Jurkat, Clone E6-1 (cell line): Measurements from ENCODE around the gene PUS3. TPM values are rescaled to one million over a fixed set of nuclear protein-coding genes. Genes with fewer than 3 reads are reported as not detected.

Experiments
- DNase-seq: peaks from one replicate; pipeline ENCODE4 v3.0.0-alpha.2; 2011; ENCODE audit warnings: low read depth, low spot score
- H3K4me3 ChIP-seq: 2 replicates; pipeline ENCODE4 v1.5.1; 2011; ENCODE audit warnings: mild to moderate bottlenecking, low read length, control low read depth, moderate library complexity
- polyA plus RNA-seq: library from polyadenylated mRNA; unstranded; fragments of >200 nt; gene quantifications from one replicate; pipeline ENCODE4 v1.2.1, GENCODE V29; 2012; ENCODE audit warnings: missing spikeins; ENCODE audit not compliant: insufficient read length, insufficient read depth

Gene PUS3, protein sequence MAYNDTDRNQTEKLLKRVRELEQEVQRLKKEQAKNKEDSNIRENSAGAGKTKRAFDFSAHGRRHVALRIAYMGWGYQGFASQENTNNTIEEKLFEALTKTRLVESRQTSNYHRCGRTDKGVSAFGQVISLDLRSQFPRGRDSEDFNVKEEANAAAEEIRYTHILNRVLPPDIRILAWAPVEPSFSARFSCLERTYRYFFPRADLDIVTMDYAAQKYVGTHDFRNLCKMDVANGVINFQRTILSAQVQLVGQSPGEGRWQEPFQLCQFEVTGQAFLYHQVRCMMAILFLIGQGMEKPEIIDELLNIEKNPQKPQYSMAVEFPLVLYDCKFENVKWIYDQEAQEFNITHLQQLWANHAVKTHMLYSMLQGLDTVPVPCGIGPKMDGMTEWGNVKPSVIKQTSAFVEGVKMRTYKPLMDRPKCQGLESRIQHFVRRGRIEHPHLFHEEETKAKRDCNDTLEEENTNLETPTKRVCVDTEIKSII
- polyA plus RNA-seq: 30.1 TPM

DNA sequence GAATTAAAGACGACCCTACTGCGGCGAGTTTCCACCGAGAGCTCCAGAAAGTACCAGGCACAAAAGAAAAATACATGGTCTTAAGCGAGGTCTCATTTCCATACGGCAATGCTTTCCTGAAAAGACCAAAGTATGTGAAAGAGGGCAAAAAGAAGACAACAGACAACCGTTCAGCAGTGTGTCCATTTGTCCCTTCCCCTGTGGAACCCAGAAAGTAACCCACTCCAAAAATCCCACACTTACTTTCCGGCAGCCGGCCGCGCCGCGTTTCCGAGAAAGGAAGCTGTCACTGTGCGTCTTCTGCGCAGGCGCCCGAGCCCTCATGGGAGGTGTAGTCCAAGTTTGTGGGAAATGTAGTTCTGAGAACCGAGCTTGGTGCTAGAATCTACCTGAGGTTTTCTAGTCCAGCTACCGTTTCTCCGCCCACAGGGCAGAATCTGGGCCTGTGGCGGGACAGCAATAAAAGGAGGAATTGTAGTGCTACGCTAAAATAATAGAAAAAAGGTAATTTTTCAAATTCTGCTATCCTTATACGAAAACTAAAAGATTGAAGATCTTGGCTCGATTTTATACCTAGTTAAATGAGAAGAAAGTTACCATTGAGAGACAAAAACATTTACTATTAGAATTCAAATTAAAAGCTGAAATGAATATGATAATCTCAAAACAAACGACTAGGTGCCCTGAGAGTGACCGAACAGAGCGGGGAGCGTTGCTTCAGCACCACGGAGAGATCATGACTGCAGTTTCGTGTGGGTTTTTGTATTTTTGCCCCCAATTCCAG is at the start of gene PUS3:
PUS3 (minus strand) TSS at position 280 of the 784 bp plus-strand sequence. CDS start 6,922 bp downstream, outside the sequence.
- peak within 1 kb of the TSS; percentile 77 for H3K4me3 ChIP-seq
- peak; percentile 82 for DNase-seq

DNA sequence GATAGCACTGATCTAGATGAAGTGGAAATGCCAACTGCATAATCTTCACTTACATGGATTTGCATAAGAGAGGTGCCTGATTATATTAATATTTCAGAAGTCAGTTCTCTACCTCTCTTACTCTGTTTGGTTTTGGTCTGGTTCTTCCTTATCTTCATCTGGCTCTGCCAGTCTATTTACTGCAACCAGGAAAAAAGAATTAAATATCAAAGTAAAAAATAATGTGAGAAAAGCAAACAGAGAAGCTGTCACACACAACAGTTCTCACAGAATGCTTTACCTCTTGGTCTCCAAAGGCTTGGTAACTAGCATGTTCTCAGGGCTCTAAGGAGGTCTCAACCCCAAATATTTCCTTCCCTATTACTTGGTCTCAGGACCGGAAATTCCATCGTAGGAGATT is 49.6 kb upstream of the PUS3 start:
- no peak for DNase-seq
- H3K4me3 ChIP-seq: no peak overlapping the region

DNA sequence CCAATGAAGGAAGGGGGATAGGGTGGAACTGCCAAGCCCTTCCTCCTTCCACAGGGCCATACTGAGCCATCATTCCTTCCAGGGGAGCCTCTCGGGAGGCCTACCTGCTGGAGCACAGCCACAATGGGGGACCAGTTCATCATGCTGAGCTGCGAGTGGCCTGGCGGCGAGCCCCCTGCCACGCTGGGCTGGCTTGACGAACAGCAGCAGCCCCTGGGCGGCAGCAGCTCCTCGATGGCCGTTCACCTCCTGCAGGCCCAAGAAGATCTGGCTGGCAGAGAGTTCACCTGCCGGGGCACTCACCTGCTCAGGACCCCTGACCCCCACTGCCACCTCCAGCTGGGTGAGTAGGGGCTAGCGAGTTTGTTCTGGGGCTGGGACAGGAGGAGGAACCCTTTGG is 48.7 kb upstream of the PUS3 start:
- no peak overlapping the region for H3K4me3 ChIP-seq
- no peak for DNase-seq

DNA sequence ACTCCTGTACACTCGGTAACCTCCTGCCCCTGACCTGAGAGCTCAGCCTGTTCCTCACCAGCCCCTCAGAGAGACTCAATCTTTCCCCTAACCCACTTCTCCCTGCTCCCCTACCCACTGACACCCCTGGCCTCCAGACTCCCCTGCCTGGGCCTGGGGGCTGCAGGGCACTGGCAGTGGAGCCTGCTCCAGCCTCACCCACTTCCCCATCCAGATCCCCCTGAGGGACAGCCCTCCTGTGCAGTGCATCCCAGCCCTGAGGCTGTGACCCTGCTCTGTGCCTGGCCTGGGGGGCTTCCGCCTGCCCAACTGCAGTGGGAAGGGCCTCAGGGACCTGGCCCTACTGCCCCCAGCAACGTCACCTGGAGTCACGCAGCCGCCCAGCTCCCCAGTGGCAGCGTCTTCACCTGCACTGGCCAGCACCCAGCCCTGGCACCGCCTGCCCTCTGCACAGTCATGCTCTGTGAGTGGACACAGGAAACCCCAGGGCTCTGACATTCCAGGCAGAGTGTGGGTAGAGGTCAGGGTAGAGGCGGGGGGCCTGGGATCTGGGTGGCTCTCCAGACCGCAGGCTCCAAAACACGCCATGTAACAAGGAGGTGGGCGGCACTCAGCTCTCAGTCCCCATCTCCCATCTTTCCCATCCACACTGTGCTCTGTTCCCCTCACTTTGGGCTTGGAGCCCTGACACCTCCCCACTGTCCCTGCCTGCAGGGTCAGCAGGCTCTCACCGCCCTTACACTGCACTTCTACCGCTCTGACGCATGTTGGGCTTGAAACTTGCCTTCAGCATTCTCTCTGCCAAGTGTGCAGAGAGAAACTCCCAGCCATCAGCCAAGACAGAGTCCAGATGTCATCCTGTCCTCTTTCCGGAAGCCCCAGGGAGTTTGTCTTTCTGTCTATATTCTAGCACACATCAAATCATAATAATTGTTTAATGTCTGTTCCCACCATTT is 48.0 kb upstream of the PUS3 start:
- no peak overlapping the region for H3K4me3 ChIP-seq
- no peak for DNase-seq

DNA sequence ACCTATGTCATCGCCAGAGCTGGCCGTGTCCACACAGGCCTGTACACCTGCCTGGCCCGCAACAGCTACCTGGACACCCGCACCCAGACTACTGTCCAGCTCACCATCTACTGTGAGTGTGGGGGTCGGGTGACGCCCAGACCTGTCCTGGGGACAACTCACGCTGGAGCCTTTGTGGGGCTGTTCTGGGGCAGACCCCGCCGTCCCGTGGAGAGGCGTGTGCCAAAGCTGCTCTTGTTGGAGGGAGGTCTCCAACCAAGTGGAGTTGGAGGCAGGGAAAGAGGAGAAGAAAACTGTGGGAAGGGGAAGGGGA is 47.1 kb upstream of the PUS3 start:
- DNase-seq: no peak
- no peak overlapping the region for H3K4me3 ChIP-seq

DNA sequence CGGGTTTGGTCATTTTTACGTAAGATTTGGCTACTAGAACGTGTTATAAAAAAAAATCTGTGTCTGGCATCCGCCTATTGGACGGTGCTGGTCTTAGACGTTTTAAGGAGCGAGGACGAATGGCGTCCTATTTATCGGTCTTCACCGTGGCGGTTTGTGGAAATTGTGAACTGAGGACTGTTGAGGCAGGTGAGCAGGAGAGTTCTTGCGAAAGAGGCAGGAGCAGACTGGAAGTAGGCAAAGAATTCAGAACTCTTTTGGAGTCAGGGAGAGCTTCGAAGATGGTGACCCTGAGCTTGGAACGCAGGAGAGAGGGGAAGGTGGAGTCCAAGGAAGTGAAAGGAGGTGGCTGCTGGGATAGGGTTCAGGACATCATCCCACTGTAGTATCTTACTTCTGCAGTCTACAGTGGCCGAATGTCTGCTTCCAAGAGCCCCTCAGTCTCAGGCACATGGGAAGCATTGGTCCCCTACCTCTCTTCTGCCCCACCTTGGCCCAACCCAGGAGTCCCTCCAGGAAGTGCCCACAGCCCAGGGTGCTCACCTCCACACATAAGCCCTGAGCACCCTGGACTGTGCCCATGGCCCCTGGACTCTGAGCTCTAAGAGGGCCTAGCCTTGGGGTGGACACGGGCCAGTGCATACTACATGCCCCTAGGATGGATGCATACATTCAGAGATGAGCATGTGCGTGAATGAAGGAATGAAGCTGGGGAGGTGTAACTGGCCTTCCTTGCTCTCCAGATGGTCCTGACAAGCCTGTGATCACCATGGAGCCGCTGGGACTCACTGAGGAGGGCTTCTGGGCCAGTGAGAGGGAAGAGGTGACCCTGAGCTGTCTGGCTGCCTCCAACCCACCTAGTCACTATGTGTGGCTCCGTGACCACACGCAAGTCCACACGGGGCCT is 46.5 kb upstream of the PUS3 start:
- H3K4me3 ChIP-seq: no peak overlapping the region
- DNase-seq: no peak

DNA sequence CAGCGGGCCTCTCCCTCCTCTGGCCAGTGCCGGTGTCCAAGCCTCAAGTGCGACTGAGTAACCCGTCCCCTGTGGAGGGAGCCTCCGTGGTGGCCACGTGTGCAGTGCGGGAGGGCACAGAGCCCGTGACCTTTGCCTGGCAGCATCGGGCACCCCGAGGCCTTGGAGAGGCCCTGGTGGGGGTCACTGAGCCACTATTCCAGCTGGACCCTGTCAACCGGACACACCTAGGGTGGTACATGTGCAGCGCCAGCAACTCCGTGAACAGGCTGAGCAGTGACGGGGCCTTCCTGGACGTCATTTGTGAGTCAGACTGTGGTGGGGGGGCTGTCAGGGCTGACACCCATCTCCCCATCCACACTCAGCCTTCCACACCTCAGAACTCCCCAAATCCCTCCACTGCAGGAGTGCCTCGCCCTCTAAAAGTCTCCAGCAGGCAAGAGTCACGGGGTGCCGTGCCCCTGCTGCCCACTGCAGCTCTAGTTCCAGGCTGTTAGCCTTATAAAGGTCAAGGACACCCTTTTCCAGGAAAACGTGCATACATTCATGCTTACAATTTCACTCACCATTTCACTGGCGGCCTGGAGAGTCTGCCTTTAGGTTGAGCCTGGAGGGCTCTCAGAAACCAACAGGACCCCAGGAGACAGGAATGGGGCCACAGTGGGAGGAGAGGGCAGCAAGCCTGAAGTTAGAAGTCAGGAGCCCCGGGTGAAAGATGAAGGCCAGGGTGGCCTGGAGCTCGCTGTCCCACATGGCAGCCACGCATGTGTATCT is 45.5 kb upstream of the PUS3 start:
- no peak for DNase-seq
- H3K4me3 ChIP-seq: no peak overlapping the region

DNA sequence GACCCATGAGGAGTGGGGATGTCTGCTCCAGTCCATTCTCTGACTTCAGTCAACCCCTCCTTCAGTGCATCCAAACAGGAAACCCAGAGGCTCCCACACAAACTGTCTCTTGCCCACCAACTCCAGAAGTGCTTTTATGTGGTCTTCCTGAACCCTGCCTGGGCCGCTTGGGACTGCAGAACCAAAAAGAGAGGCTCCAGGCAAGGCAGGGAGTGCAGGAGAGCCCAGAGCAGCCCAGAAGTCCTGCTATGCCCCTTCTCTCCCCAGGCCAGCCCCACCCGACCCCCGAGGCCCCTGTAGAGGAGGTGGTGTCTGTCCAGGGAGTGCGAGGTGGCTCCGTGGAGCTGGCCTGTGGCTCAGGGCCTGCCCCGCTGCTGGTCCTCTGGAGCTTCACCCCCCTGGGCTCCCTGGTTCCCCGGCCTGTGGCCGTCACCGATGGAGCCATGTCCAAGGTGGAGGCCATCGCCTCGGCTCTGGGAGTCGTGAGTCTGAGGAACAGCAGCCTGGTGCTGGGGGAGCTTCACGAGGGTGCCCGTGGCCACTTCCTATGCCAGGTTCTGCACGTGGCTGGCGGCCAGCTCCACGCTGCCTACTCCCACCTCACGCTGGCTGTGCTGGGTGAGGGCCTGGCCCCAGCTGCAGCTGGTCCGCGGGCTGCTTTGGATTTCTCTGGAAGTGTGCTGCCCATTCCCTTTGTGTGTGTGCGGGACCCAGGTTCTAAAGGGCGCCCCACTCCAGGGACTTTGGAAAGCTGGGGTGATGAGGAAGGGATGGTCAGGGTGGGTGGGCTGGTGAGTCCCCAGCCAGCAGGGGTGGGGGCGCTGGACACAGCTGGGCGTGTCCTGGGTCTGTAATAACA is 44.6 kb upstream of the PUS3 start:
- no peak overlapping the region for H3K4me3 ChIP-seq
- peak; percentile 47 for DNase-seq

DNA sequence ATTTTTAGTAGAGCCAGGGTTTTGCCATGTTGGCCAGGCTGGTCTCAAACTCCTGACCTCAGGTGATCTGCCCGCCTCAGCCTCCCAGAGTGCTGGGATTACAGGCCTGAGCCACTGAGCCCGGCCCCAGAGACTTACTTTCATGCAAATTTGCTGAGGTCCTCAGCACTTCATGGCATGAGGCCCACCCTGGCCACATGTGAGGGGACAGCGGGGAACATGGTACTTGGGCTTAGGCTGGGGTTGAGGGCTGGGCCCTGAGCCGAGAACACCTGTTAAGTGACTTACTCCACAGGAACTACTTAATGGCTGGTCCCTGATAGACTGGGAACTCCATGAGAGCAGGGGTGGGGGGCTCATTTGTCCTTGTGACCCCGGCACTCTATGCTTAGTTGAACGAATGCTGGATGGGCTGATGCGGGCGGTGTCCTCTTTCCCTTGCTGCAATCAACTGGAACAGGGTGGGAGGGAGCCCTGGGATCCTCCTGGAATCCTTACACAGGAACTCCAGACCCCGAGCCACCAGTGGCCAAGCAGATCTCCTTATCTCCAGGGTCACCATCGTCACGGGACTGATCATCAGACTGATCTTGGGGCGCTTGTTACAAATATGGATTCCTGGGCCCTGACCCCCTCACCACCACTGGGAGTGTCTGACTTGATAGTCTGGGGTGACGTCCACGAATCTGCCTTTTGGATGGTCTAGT is 43.9 kb upstream of the PUS3 start:
- DNase-seq: no peak
- H3K4me3 ChIP-seq: no peak overlapping the region

DNA sequence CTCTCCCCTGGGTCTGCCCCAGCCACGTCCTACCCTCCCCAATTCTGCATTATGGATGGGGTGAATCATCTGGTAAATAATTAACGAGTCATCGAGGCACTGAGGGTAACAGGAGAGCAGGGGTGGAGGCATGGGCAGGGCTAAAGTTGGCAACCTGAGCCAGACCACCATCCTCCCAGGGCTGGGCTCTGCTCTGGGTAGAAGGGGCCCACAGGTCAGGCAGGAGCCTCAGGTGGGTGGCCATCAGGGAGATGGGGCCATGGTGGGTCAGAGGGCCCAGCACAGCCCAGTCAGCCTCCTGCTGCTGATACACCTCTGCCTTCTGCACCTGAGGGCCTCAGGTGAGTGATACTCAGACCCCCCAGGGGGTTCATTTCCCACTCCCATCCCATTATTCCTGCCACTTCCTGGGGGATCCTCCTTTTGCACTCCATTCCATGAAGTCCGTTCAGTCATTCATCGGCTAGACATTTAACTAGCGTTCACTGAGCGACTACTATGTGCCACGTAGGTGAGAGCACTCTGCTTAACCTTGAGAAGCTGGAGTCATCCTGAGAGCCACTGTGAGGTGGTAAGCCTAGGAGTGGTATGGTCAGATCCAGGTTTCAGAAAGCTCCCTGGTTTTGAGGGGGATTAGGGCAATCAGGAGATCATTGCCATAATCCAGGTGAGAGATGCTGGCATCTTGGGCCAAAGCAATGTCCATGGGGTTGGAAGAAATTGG is 43.0 kb upstream of the PUS3 start, which contains the start of gene VSIG10L2:
VSIG10L2 (plus strand) TSS at position 248 of the 724 bp plus-strand sequence; CDS start at position 260, 12 bp downstream.
- DNase-seq: no peak
- no peak within 1 kb of the TSS for H3K4me3 ChIP-seq

DNA sequence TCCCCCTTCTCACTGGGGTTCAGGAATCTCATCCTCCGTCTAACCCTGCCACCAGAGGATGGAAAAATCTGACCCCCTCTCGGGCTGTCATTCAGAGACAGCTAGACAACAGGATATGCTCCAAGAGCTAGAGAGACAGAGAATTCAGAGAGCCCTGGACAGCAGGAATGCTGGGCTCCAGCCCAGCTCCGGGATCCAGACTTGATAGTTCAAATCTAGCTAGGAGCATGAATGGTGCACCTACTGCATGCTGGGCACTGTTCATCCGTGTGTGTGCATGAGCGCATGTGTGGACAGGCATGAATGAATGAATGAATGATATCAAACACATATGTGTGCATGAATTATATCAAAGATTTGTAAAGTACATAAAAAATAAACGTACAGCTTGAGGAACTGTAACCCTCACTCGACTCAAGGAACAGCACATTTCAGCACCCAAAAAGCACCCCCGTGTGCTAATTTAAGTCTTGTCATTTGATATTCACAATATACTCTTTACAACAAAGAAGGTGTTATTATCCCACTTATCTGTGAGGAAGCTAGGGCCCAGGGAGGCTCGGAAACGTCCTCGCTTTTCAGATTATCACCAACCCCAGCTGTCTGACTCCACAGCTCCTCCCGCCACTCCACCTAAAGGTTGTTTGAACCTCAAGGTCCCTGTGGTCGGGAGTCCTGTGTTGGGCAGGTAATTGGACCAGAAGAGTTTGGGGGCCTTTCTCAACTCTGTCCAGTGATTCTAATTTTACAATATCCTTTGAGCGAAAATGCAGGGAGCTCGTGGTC is 42.2 kb upstream of the PUS3 start:
- H3K4me3 ChIP-seq: no peak overlapping the region
- DNase-seq: no peak

DNA sequence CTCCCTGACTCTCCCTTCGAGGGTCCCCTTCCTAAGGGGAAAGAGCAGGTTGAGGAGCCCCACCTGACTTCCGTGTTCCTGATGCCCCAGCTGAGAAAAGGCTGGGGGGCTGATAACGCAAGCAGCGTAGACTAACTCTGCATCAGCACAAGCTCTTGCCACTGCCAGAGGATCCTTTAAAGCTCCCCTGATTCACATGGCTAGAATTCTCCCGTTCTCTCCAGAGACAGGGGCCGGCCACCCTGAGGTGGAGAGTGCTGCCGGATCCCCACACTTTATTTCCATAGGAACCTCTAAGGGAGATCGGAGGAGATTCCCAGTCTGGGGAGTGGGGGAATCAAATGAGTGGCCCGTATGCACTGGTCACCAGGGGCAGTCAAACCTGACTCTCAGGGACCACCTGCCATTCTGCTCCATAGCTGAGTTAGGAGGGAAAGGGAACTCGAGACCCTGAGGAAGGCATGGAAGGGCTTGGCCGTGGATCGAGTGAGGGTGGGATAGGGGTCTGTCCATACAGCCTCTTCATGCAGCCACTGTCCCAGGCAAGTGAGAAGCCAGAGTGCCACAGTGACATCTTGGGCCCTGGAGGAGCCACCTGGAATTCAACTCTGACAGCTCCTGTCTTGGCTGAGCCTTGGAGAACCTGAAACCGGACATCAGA is 41.5 kb upstream of the PUS3 start:
- no peak for DNase-seq
- no peak overlapping the region for H3K4me3 ChIP-seq

DNA sequence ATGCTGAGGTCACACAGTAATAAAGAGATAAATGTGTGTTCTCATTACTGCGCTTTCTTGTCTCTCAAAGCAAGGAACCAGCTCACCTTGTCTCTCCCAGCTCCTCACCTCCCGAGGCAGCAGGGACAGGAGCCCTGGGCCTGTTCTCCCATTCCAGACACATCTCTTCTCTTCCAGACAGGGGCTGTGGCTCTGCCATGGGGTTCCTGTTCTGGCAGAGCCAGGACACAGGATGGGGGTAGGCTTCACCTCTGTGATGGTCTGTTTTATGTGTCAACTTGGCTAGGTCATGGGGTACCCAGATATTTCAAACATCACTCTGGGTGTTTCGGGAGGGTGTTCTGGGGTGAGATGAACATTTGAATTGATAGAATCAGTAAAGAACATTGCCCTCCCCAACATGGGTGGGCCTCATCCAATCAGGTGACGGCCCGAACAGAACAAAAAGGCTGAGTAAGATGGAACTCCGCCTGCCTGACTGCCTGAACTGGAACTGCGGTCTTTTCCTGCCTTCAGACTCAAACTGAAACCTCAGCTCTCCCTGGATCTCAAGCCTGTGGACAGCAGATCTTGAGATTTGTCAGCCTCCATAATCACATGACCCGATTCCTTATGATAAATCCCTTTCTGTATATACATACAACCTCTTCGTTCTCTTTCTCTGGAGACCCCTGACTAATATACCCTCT is 40.8 kb upstream of the PUS3 start:
- no peak for DNase-seq

More for the DNA sequence above, 40.8 kb upstream of the PUS3 start:
- no peak overlapping the region for H3K4me3 ChIP-seq
